Measurements from ENCODE around the gene CTSF.

DNA sequence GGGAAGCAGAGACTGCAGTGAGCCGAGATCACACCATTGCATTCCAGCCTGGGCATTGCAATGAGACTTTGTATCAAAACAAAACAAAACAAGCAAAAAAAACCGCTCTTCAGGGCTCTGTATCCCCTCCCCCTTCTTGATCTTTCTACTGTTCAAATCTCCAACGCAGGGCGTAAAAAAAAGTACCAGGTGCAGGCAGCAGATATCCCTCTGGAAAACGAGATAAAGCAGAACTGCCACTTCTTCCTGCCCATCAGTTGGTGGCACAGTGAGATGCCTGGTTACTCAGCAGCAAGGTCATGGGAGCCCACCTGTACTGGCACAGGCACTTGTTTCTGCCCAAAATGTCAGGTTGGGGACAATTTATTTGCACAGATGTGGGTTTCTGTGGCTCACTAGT is 35.7 kb upstream of the CTSF start:
- TF ChIP-seq, protein P1, sequence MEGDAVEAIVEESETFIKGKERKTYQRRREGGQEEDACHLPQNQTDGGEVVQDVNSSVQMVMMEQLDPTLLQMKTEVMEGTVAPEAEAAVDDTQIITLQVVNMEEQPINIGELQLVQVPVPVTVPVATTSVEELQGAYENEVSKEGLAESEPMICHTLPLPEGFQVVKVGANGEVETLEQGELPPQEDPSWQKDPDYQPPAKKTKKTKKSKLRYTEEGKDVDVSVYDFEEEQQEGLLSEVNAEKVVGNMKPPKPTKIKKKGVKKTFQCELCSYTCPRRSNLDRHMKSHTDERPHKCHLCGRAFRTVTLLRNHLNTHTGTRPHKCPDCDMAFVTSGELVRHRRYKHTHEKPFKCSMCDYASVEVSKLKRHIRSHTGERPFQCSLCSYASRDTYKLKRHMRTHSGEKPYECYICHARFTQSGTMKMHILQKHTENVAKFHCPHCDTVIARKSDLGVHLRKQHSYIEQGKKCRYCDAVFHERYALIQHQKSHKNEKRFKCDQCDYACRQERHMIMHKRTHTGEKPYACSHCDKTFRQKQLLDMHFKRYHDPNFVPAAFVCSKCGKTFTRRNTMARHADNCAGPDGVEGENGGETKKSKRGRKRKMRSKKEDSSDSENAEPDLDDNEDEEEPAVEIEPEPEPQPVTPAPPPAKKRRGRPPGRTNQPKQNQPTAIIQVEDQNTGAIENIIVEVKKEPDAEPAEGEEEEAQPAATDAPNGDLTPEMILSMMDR (IDR thresholded peaks at IDR 0.05; ENCODE audit: poor library complexity) = no peak
- no peak for TF ChIP-seq EZH2phosphoT487 (IDR thresholded peaks at IDR 0.05; ENCODE audit: low read depth, severe bottlenecking, unreplicated experiment)
